GM12864 (cell line): Measurements from ENCODE around the gene NELFB.

Experiments
- DNase-seq: peaks from one replicate; pipeline ENCODE4 v3.0.0-alpha.2; 2011; ENCODE audit warnings: low read depth
- H3K4me3 ChIP-seq: 2 replicates; pipeline ENCODE4 v1.5.1; 2011; ENCODE audit warnings: mild to moderate bottlenecking, low read depth, low read length, control low read depth
- TF ChIP-seq, protein P1 (sequence below): IDR thresholded peaks from 2 replicates; pipeline ENCODE4 v1.5.1; 2011; ENCODE audit warnings: low read depth, mild to moderate bottlenecking, moderate library complexity, low read length, control low read depth, inconsistent platforms; ENCODE audit errors: missing control alignments

NELFB gene

DNA sequence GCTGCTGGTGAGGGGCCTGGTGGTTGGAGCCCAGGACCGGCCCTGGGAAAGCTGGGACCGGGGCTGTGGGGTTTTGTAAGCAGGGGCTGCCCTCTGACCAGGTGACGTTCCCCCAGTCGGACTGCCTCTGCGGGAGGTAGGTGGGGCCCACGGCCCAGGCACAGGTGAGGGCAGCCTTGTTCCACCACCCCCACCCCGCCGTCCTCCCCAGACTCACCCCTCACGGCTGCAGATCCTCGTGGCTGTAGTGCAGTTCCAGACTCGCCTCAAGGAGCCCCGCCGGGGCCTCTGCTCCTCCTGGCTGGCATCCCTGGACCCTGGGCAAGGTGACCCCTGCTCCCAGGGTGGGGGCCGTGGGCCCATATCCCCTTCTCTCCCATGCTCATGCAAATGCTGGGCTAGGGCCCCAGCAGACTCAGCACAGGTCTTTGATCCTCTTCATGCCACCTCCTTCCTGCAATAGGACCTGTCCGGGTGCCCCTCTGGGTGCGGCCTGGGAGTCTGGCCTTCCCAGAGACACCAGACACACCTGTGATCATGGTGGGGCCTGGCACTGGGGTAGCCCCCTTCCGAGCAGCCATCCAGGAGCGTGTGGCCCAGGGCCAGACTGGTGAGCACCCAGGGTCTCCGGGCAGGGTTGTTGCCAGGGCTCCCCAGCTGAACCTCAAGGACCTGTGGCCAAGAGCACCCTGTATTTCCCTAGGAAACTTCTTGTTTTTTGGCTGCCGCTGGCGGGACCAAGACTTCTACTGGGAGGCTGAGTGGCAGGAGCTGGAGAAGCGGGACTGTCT is 39.7 kb upstream of the NELFB start:
- TF ChIP-seq, protein P1, sequence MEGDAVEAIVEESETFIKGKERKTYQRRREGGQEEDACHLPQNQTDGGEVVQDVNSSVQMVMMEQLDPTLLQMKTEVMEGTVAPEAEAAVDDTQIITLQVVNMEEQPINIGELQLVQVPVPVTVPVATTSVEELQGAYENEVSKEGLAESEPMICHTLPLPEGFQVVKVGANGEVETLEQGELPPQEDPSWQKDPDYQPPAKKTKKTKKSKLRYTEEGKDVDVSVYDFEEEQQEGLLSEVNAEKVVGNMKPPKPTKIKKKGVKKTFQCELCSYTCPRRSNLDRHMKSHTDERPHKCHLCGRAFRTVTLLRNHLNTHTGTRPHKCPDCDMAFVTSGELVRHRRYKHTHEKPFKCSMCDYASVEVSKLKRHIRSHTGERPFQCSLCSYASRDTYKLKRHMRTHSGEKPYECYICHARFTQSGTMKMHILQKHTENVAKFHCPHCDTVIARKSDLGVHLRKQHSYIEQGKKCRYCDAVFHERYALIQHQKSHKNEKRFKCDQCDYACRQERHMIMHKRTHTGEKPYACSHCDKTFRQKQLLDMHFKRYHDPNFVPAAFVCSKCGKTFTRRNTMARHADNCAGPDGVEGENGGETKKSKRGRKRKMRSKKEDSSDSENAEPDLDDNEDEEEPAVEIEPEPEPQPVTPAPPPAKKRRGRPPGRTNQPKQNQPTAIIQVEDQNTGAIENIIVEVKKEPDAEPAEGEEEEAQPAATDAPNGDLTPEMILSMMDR, result no peak

DNA sequence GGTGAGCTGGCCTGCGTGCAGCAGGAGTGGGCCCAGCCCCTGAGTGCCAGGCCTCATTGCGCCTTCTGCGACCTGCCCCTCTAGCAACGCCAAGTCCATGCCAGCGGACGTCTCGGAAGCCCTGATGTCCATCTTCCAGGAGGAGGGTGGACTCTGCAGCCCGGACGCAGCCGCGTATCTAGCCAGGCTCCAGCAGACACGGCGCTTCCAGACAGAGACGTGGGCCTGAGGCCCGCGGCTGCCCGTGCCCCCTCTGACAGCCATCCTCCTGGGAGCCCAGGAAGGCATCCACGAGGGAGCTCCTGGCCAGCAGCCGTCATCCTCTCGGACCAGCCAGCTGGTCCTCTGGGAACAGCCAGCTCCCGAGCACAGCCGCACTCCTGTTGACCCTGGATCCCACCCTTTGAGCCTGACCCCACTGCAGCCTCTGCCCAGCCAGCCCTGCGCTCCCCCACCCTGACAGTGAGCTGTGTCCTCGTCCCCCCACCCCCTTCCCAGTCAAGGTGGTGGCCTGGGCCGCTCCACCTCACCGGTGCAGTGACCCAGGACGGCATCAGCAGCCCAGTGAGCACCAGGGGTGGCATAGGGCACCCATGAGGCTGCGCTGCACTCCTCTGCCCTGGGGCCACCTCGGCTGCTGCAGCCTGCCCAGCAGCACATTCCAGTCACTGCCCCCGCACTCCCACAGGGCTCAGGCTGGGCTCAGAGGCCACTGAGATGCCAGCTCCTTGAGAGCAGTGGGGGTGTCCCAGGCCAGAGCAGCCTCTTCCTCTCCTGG is 38.8 kb upstream of the NELFB start:
- TF ChIP-seq, protein P1, result no peak
- H3K4me3 ChIP-seq, result no peak overlapping the region
- DNase-seq, result no peak

More for the DNA sequence above, 39.7 kb upstream of the NELFB start:
- no peak overlapping the region for H3K4me3 ChIP-seq
- DNase-seq, result no peak

DNA sequence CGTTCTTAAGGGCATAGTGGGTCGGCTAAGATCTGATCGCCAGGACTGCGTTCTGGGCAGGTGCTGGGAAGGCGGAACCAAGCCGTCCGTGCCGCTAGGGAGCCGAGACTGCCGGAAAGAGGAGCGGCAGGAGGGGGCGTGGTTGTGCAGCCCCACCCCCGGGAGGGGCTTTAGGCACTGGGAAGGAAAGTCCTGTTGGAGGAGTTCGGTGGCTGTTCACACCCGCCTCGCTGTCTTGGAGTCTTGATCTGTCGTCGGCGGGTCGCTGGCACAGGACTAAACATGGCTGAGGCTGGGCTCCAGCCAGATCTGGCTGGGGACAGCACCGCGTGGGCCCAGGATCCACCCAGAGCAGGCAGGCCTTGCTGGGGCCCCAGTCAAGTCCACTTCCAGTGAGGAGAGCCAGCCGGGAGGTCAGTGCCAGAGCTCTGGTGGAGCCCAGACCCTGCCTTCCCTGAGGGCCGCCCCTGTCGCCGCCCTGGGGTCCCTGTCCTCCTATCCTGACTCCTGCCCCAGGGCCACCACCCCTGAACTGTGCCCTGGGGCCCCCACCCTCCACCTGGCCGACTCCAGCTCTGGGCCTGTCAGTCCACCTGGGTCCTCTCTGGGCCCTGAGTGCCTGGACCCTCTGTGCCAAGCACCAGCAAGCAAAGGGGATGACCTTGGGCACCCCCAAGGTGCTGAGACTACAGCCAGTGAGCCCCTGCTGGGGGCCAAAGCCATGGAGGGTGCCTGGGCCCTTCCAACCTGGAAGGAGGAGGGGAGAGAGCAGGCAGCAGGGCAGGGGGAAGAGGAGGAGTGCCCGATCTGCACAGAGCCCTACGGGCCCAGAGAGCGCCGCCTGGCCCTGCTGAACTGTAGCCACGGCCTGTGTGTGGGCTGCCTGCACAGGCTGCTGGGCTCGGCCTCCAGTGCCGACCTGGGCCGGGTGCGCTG is 37.6 kb upstream of the NELFB start:
- no peak overlapping the region for H3K4me3 ChIP-seq
- DNase-seq, result no peak

DNA sequence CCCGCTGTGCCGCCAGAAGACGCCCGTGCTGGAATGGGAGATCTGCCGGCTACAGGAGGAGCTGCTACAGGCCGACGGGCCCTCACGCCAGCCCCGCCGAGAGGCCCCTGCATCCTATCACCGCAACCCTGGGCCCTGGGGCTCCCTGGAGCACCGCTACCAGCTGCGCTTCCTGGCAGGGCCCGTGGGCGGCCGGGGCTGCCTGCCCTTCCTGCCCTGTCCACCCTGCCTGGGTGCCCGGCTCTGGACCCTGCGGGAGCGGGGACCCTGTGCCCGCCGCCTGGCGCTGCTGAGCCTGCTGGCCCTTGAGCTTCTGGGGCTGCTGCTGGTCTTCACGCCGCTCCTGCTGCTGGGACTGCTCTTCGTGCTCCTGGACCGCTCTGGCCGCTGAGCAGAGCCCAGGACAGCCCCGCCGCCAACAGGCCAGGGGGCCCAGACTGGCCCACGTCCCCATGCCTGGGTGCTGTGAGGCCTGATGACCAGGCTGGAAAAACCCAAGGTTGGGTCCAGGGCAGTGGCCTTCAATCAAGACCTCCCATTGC is 36.8 kb upstream of the NELFB start:
- TF ChIP-seq, protein P1, result no peak
- DNase-seq, result no peak
- no peak overlapping the region for H3K4me3 ChIP-seq

More for the DNA sequence above, 37.6 kb upstream of the NELFB start:
- TF ChIP-seq, protein P1, result no peak

DNA sequence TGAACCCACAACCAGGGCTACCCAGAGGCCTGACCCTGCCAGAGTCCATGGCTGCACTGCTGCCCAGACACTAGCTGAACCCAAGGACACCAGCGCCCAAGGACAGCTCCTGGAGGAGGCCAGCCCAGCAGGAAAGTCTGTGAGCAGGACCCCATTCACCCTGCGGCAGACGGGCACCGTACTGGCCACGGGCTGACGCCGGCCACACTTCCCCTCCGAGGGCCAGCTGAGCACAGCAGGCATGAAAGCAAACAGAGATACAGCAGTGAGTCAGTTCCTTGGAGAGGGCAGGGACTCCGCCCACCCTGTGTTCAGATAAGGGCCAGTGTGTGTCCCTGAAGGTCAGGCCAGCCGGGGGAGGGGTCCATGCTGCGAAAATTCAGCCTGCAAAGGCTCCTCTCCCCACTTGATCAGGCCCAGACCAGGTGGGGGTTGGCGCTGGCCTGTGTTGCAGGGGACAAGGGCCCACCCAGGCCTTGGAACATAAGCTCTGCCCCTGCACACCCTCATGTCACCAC is 36.3 kb upstream of the NELFB start:
- no peak overlapping the region for H3K4me3 ChIP-seq
- DNase-seq, result no peak
- TF ChIP-seq, protein P1, result no peak

DNA sequence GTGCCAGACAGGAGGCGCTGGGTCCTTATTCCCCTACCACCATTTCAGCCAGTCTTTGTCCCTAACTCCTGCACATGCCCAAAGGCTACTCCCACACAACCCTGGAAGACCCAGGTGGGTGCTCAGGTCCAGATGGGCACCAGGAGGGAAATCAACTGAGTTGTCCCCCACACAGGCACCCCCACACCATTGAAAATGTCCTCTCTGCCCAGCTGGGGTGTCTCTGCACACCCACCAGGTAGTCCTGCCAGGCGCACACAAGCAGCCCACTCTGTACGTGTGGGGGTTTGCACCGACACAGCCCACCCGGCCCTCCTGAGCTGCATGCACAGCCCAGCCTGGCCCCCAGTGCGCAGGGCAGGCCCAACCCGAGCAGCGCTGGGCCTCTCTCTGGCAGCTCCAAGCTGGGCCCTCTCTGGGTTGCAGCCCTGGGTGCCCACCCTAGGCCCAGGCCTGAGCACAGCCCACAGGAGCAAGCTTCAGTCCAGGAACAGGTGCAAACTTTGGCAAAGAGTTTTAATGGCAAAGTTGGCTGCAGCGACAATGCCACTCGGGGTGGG is 35.3 kb upstream of the NELFB start:
- TF ChIP-seq, protein P1, result no peak
- no peak for DNase-seq

More for the DNA sequence above, 35.3 kb upstream of the NELFB start:
- H3K4me3 ChIP-seq, result no peak overlapping the region
